Measurements from ENCODE around the gene APLNR.

Gene APLNR

DNA sequence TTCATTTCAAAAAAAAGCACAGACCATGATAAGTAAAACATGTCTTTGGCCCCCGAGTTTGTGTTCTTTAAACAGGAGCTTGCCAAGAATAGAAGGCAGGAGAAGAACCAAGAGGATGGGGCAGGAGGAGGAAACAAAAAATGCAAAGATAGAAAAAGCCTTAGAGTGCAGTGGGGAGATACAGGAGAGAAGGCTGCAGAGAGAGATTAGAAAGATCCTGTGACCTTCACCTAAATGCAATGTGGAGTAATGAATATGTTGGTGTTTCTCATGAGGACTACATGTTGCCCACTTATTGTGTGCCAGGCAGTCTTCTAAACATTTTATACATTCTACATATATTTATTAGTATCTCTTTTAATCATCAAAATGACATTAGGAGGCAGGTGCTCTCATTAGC is 2.3 kb upstream of the APLNR start:
- H3K4me3 ChIP-seq (ENCODE audit: low read depth, low read length), result no peak overlapping the region
- TF ChIP-seq, protein P1, sequence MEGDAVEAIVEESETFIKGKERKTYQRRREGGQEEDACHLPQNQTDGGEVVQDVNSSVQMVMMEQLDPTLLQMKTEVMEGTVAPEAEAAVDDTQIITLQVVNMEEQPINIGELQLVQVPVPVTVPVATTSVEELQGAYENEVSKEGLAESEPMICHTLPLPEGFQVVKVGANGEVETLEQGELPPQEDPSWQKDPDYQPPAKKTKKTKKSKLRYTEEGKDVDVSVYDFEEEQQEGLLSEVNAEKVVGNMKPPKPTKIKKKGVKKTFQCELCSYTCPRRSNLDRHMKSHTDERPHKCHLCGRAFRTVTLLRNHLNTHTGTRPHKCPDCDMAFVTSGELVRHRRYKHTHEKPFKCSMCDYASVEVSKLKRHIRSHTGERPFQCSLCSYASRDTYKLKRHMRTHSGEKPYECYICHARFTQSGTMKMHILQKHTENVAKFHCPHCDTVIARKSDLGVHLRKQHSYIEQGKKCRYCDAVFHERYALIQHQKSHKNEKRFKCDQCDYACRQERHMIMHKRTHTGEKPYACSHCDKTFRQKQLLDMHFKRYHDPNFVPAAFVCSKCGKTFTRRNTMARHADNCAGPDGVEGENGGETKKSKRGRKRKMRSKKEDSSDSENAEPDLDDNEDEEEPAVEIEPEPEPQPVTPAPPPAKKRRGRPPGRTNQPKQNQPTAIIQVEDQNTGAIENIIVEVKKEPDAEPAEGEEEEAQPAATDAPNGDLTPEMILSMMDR (IDR thresholded peaks at IDR 0.05; ENCODE audit: low read depth, low read length), result no peak

DNA sequence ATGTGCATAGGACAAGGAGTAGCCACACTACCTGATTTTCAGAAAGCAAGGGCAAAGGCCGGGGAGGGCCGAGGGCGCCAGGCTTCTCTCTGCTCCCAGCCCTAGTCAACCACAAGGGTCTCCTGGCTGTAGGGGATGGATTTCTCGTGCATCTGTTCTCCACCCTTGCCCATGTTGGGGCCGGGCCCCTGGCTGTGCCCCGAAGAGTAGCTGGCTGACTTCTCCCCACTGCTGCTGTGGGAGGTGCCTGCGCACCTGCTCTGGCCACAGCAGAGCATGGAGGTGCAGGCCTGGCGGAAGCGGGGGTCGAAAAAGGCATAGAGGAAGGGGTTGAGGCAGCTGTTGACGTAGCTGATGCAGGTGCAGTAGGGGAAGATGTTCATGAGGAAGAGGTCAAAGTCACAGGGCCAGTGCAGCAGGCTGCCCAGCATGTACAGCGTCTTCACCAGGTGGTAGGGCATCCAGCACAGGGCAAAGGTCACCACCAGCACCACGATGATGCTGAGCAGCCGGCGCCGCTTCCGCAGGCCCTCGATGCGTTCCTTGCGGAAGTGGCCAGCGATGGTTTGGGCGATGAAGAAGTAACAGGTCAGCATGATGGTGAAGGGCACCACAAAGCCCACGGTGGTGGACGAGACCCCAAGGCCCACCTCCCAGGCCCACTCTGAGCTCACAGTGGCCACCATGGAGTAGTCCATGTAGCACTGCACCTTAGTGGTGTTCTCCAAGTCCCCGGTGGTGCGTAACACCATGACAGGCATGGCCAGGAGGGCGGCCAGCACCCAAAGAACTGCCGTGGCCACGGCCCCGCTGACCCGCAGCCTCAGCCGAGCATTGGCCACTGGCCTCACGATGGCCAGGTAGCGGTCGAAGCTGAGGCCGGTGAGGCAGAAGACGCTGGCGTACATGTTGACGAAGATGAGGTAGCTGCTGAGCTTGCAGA is 1.0 kb downstream of the APLNR start:
- TF ChIP-seq, protein P1 (IDR thresholded peaks at IDR 0.05; ENCODE audit: low read depth, low read length), result no peak
- H3K4me3 ChIP-seq (ENCODE audit: low read depth, low read length), result no peak overlapping the region

DNA sequence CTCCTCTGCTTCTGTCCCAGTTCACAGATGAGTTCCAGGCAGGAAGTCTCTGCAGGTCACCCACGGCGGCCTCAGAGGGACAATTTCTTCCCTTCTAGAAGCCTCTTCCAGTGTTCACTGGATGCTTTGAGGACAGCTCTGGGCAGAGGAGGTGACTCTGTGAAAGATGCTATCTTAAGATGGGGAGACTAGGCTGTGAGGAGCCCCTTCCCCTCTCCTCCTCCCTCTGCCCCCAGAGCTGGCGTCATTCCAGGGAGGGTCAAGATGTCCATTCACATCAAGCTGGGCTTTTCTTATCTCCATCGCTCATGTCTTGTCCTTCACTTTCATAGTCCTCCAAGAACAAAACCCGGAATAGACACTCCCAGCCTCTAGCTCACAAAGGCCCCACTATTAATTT is 3.3 kb downstream of the APLNR start:
- no peak overlapping the region for H3K4me3 ChIP-seq (ENCODE audit: low read depth, low read length)
- TF ChIP-seq, protein P1 (IDR thresholded peaks at IDR 0.05; ENCODE audit: low read depth, low read length), result no peak

DNA sequence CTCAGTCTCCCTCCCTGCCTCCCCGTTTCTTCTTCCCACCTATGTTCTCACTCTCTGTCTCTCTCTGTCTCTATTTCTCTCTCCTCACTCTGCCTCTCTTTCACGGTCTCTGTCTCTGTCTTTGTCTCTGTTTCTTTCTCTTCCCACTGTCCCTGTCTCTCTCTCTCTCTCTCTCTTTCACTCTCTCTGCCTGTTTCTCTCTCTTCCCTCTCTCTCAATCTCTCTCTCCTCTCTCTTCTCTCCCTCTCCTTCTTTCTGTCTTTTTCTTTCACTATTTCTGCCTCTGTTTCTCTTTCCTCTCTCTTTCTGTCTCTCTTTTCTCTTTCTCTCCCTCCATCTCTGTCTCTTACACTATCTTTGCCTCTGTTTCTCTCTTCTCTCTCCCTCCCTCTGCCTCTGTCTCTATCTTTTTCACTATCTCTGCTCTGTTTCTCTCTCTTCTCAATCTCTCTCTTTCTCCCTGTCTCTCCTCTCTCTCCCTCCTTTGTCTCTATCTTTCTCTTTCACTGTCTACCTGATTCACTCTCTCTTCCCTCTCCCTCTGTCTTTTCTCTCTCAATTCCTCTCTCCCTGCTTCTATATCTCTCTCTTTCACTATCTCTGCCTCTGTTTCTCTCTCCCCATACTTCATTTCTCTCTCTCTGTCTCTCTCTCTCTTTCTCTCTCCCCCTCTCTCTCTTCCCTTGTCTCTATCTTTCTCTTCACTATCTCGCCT is 5.4 kb downstream of the APLNR start:
- H3K4me3 ChIP-seq (ENCODE audit: low read depth, low read length), result no peak overlapping the region
- TF ChIP-seq, protein P1 (IDR thresholded peaks at IDR 0.05; ENCODE audit: low read depth, low read length), result no peak

DNA sequence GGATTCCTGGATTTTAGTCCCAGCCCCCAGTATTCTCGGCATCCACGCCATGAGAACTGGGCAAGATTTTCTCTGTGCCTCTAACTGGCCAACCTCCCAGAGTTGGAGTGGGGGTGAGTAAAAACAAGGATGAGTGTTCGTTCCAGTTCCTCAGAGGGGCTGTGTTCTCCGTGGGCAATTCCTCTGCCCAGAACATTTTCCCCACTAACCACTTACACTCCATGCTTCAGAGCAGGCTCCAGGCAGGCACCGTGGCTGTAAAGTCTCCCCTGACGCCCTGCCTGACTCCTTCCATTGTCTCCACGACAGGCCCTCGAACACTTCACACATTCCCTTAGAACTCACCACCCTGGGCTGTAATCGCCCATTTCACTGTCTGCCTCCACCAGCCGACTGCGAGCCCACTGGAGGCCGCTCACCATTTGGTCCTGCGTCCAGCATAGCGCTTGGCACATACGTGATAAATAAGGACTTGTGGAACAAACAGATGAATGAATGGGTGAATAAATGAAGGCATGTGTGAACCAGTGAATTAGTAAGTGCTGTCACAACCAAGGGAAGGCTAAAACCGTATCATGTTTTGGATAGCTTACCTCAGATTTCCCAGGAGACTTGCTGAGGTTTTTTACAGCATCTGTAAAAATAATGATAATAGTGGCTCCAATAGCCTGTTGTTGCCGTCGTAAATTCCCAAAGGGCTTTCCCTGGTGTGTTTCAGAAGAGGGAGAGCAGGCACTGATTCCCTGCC is 6.1 kb downstream of the APLNR start:
- TF ChIP-seq, protein P1 (IDR thresholded peaks at IDR 0.05; ENCODE audit: low read depth, low read length), result no peak
- H3K4me3 ChIP-seq (ENCODE audit: low read depth, low read length), result no peak overlapping the region

DNA sequence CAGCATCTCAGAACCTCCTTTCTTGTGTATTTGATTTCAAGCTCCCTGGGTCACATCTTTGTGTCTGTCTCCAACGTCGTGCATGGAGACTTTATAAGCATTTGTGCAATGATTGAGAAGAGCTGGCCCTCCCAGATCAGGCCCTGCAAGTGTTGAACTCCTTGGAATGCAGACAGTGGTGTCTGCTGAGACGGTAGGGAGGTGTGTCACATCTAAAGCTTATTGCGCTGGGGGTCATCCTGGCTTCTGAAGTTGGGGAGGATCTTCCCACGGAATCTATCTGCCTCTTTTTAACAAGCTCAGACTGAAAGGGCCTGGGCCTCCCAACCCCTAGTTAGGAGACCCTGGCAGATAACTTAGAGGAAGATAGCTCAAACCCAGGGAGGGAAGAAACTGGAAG is 6.7 kb downstream of the APLNR start:
- TF ChIP-seq, protein P1 (IDR thresholded peaks at IDR 0.05; ENCODE audit: low read depth, low read length), result no peak
- H3K4me3 ChIP-seq (ENCODE audit: low read depth, low read length), result no peak overlapping the region

Data from WI38 (cell line).